A549 (cell line): ENCODE measurements around the gene LYG2. TPM values are rescaled to one million over a fixed set of nuclear protein-coding genes. Genes with fewer than 3 reads are reported as not detected.
A peak's percentile ranks its signal among the peaks of the same experiment; 100 is the strongest.

Source experiments
- ATAC-seq, 2 experiments: fragments of 200-7000 bp in 1 of 2; fragments of >200 bp in 1 of 2; cut with Nextera tagmentation in 1 of 2; cut with Tn5 transposase in 1 of 2; 3 replicates each; pipeline versions ENCODE4 v1.8.0 to v1.9.1; 2018 to 2020; ENCODE audit warnings: mild to moderate bottlenecking in 1 of 2, moderate library complexity in 1 of 2
- CTCF ChIA-PET: fragments of 300-600 bp; sonication (Branson Sonifier 250); formaldehyde crosslinking; extraction: SDS; loops from one replicate; lab custom pipeline; 2021; ENCODE audit warnings: antibody characterized with exemption, inconsistent platforms; lab: Yijun Ruan, JAX
- POLR2A ChIA-PET: fragments of 350-600 bp; formaldehyde crosslinking; extraction: SDS; loops from one replicate; lab custom pipeline; 2021; ENCODE audit warnings: antibody characterized with exemption, inconsistent platforms; lab: Yijun Ruan, JAX
- DNase-seq, 2 experiments: peaks; one replicate each; pipeline versions ENCODE4 v3.0.0 to v3.0.0-alpha.2; 2011 to 2016; ENCODE audit warnings: low read depth in 1 of 2, low spot score in 1 of 2
- FAIRE-seq: peaks from 2 replicates; lab custom pipeline; 2011; peaks lifted over from hg19 to GRCh38; lab: Jason Lieb, UNC
- H3K27ac ChIP-seq, 2 experiments: fragments of >200 bp; sonication (Bioruptor Twin); formaldehyde crosslinking; 3 replicates each; pipeline ENCODE4 v1.5.1; 2016 to 2017
- H3K4me1 ChIP-seq: fragments of >200 bp; sonication (Bioruptor Twin); formaldehyde crosslinking; 3 replicates; pipeline ENCODE4 v1.6.1; 2016
- H3K4me2 ChIP-seq: fragments of >200 bp; sonication (Bioruptor Twin); formaldehyde crosslinking; 3 replicates; pipeline ENCODE4 v1.6.1; 2016
- H3K4me3 ChIP-seq: fragments of >200 bp; sonication (Bioruptor Twin); formaldehyde crosslinking; 3 replicates; pipeline ENCODE4 v1.5.1; 2016
- H3K9me3 ChIP-seq: fragments of >200 bp; sonication (Bioruptor Twin); formaldehyde crosslinking; 3 replicates; pipeline ENCODE4 v1.6.1; 2016
- BCL3 ChIP-seq: fragments of >200 bp; sonication (Bioruptor Twin); formaldehyde crosslinking; IDR thresholded peaks from 3 replicates; pipeline ENCODE4 v1.6.1; 2016
- CBX2 ChIP-seq: fragments of 200-600 bp; sonication (generic); IDR thresholded peaks from 2 replicates; pipeline ENCODE4 v1.6.1; 2016; ENCODE audit warnings: low read depth, mild to moderate bottlenecking, borderline replicate concordance
- CHD4 ChIP-seq: fragments of 200-600 bp; sonication (generic); IDR thresholded peaks from 2 replicates; pipeline ENCODE4 v1.6.1; 2016; ENCODE audit warnings: antibody characterized with exemption, mild to moderate bottlenecking, borderline replicate concordance
- CTCF ChIP-seq: fragments of >200 bp; sonication (Bioruptor Twin); formaldehyde crosslinking; IDR thresholded peaks from 3 replicates; pipeline ENCODE4 v1.5.1; 2016
- E2F6 ChIP-seq: IDR thresholded peaks from 2 replicates; pipeline ENCODE4 v1.6.1; 2012; ENCODE audit warnings: low read depth, borderline replicate concordance
- ELK1 ChIP-seq: fragments of 150-350 bp; IDR thresholded peaks from 2 replicates; pipeline ENCODE4 v1.6.1; 2014; ENCODE audit warnings: low read depth, mild to moderate bottlenecking, low read length
- EP300 ChIP-seq, 2 experiments: fragments of >200 bp; sonication (Bioruptor Twin); formaldehyde crosslinking; IDR thresholded peaks; 2 replicates in 1 of 2; 3 replicates in 1 of 2; pipeline ENCODE4 v1.6.1; 2016 to 2017
- FOSB ChIP-seq: fragments of 250-450 bp; sonication (Bioruptor Pico); IDR thresholded peaks from 2 replicates; pipeline ENCODE4 v1.5.0; 2020; ENCODE audit warnings: mild to moderate bottlenecking, moderate library complexity
- FOXS1 ChIP-seq: fragments of 250-450 bp; sonication (Bioruptor Pico); IDR thresholded peaks from 2 replicates; pipeline ENCODE4 v1.5.0; 2020; ENCODE audit warnings: mild to moderate bottlenecking, moderate library complexity
- HDAC2 ChIP-seq: fragments of 200-600 bp; sonication (generic); IDR thresholded peaks from 2 replicates; pipeline ENCODE4 v1.6.1; 2016
- HMGXB4 ChIP-seq: fragments of 250-450 bp; sonication (Bioruptor Pico); IDR thresholded peaks from 2 replicates; pipeline ENCODE4 v1.5.0; 2021; ENCODE audit warnings: mild to moderate bottlenecking, moderate library complexity, borderline replicate concordance
- HOXA7 ChIP-seq: fragments of 250-450 bp; sonication (Bioruptor Pico); IDR thresholded peaks from 2 replicates; pipeline ENCODE4 v1.5.0; 2020; ENCODE audit warnings: mild to moderate bottlenecking, moderate library complexity
- HOXB13 ChIP-seq: fragments of 250-450 bp; sonication (Bioruptor Pico); IDR thresholded peaks from 2 replicates; pipeline ENCODE4 v1.5.0; 2020; ENCODE audit warnings: low read depth, mild to moderate bottlenecking, moderate library complexity
- JUN ChIP-seq, 2 experiments: fragments of >200 bp; sonication (Bioruptor Twin); formaldehyde crosslinking; IDR thresholded peaks; 2 replicates in 1 of 2; 3 replicates in 1 of 2; pipeline ENCODE4 v1.6.1; 2016 to 2017
- JUNB ChIP-seq: fragments of >200 bp; sonication (Bioruptor Twin); formaldehyde crosslinking; IDR thresholded peaks from 2 replicates; pipeline ENCODE4 v1.6.1; 2016
- MAFK ChIP-seq: fragments of 450-650 bp; IDR thresholded peaks from 2 replicates; pipeline ENCODE4 v1.6.1; 2014; ENCODE audit not compliant: partially characterized antibody
- MAZ ChIP-seq: fragments of 150-350 bp; IDR thresholded peaks from 2 replicates; pipeline ENCODE4 v1.6.1; 2014; ENCODE audit warnings: antibody characterized with exemption, low read depth, low read length, borderline replicate concordance
- MYC ChIP-seq: IDR thresholded peaks from 2 replicates; pipeline ENCODE4 v1.6.1; 2012; ENCODE audit warnings: mild to moderate bottlenecking, inconsistent platforms, low read length, improper control_type of control experiment, borderline replicate concordance
- RARB ChIP-seq: fragments of 250-450 bp; sonication (Bioruptor Pico); IDR thresholded peaks from 2 replicates; pipeline ENCODE4 v1.8.0; 2021; ENCODE audit warnings: mild to moderate bottlenecking, moderate library complexity
- RNF2 ChIP-seq: fragments of 200-600 bp; sonication (generic); IDR thresholded peaks from 2 replicates; pipeline ENCODE4 v1.6.1; 2016; ENCODE audit warnings: low read depth, mild to moderate bottlenecking, antibody characterized with exemption, moderate library complexity, borderline replicate concordance
- SMC3 ChIP-seq: fragments of >200 bp; sonication (Bioruptor Twin); formaldehyde crosslinking; IDR thresholded peaks from 3 replicates; pipeline ENCODE4 v1.6.1; 2018; ENCODE audit warnings: inconsistent platforms
- TP53 ChIP-seq: fragments of 250-450 bp; sonication (Bioruptor Pico); IDR thresholded peaks from 2 replicates; pipeline ENCODE4 v1.5.0; 2021; ENCODE audit warnings: mild to moderate bottlenecking, moderate library complexity
- USF2 ChIP-seq: fragments of 450-650 bp; IDR thresholded peaks from 2 replicates; pipeline ENCODE4 v1.6.1; 2014; ENCODE audit warnings: antibody characterized with exemption
- ZC3H11A ChIP-seq: fragments of 450-650 bp; IDR thresholded peaks from 2 replicates; pipeline ENCODE4 v1.6.1; 2014; ENCODE audit warnings: antibody characterized with exemption, mild to moderate bottlenecking
- ZNF302 ChIP-seq: fragments of 250-450 bp; sonication (Bioruptor Pico); IDR thresholded peaks from 2 replicates; pipeline ENCODE4 v1.9.0; 2021; ENCODE audit warnings: inconsistent platforms, mild to moderate bottlenecking, moderate library complexity
- WGBS: methylation state at CpG from one replicate; pipeline ENCODE4 v1.1.6; 2017; ENCODE audit errors: missing lambda C conversion rate; 5-methylcytosine and 5-hydroxymethylcytosine counted together
- polyA plus RNA-seq, 4 experiments: library from polyadenylated mRNA; depleted of rRNA in 3 of 4; stranded (reverse); fragments of >200 nt; fragmentation: RNase III in 1 of 4; extraction: RNeasy Plus Mini Kit Qiagen cat#74134 plus additional on column Dnase treatment in 1 of 4; gene quantifications; 2 replicates in 3 of 4; 3 replicates in 1 of 4; pipeline ENCODE4 v1.2.3, GENCODE V29; 2011 to 2017

Gene LYG2
- polyA plus RNA-seq, 2 of the 4 experiments (the other 2 are of a cell fraction): not detected

- Histone ChIP-seq H3K4me3 (no peak overlapping the region), H3K27ac (peak overlapping the region in 1 of 2 experiments; percentile 27; a peak in 1 of 6 replicates), H3K4me1 (peaks cover 9% of the 10 kb centered on the region; the same call in 2 of the 3 replicates), H3K4me2 (0 out of 3 replicates have a peak overlapping the region, but pooled peaks have one; percentile 41), H3K9me3 (no peaks in the 10 kb centered on the region)
- ATAC-seq (no peak), DNase-seq (peak in 1 of 2 experiments; percentile 15), FAIRE-seq (no peak)
- TF ChIP-seq HMGXB4 (CRISPR knock-in tag) (no peak), USF2 (no peak), FOXS1 (CRISPR knock-in tag) (no peak), FOSB (CRISPR knock-in tag) (no peak), CTCF (no peak), EP300 (IDR thresholded peaks at IDR 0.05) (no peak), E2F6 (no peak), JUN (IDR thresholded peaks at IDR 0.05) (no peak), HOXB13 (CRISPR knock-in tag) (no peak), ELK1 (no peak), MYC (no peak), ZNF302 (CRISPR knock-in tag) (no peak), RARB (CRISPR knock-in tag) (no peak), CHD4 (no peak), SMC3 (no peak), BCL3 (no peak)
- WGBS: 74% methylated on average over 5 of the region's 5 CpGs
- ChIA-PET CTCF (interaction anchor here (1.5 kb wide), 1 partner anchor 9 kb away, joined by 3 read pairs; no protein-coding TSS in a partner anchor), POLR2A (no interaction called here)
Observed at GRCh38 chr2:99205491-99205890, 50.0 kb downstream of the LYG2 start.

GRCh38 chr2:99201959-99202678, 53.3 kb downstream of the LYG2 start:
- ATAC-seq: peak in 1 of 2 experiments; percentile 57; a peak in 3 of 6 replicates
- ChIA-PET CTCF (no interaction called here), POLR2A (no interaction called here)
- H3K4me2 ChIP-seq: no peak overlapping the region
- H3K4me1 ChIP-seq: peaks cover 9% of the 10 kb centered on the region; the same call in 2 of the 3 replicates
- FAIRE-seq: no peak
- H3K4me3 ChIP-seq: no peak overlapping the region
- no peak for DNase-seq
- H3K9me3 ChIP-seq: no peaks in the 10 kb centered on the region
- WGBS: 78% methylated on average over 4 of the region's 4 CpGs
- no peak overlapping the region for H3K27ac ChIP-seq
- TF ChIP-seq HDAC2: no peak
- TF ChIP-seq EP300 (IDR thresholded peaks at IDR 0.05): no peak
- no peak for TF ChIP-seq ZC3H11A
- TF ChIP-seq MAZ: no peak
- TF ChIP-seq HOXA7 (CRISPR knock-in tag): no peak
- no peak for TF ChIP-seq BCL3
- no peak for TF ChIP-seq CBX2
- no peak for TF ChIP-seq MAFK
- TF ChIP-seq E2F6: no peak
- no peak for TF ChIP-seq TP53
- no peak for TF ChIP-seq RNF2
- TF ChIP-seq FOSB (CRISPR knock-in tag): no peak
- TF ChIP-seq JUNB: no peak
- TF ChIP-seq CHD4: no peak
- TF ChIP-seq RARB (CRISPR knock-in tag): no peak
